ENCODE measurements around the gene TBC1D9.

TBC1D9 gene

DNA sequence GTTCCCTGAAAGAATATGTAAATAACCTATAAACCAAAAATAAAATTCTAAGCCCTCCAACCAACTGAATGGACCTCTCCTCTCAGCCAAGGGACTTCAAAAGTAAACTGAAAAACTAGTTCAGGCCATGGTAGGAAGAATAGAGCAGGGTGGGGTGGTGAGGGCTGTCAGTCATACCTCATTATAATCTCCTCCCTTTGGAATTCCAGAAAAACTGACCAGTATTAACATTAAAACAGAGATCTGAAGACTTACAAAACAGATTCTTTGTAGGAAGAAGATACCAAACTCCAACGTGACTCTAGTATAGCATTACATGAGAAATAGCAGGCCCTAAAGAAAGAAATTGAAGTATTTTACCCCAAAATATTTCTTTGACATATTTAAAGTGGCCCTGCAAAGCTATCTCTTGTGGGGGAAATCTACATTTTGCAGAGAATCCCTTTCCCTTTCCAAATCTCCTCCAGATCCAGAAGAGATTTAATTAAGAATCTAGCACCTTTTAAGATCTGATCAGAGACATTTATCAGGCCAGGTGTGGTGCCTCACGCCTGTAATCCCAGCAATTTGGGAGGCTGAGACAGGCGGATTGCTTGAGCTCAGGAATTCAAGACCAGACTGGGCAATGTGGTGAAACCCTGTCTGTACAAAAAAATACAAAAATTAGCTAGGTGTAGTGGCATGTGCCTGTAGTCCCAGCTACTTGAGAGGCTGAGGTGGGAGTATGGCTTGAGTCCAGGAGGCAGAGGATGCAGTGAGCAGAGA, 15.1 kb downstream of the TBC1D9 start:
- Histone ChIP-seq H3K79me2 (ENCODE audit: low read length) (peaks cover 48% of the 10 kb centered on the region), H3K4me3 (ENCODE audit: low read length) (no peak overlapping the region)

DNA sequence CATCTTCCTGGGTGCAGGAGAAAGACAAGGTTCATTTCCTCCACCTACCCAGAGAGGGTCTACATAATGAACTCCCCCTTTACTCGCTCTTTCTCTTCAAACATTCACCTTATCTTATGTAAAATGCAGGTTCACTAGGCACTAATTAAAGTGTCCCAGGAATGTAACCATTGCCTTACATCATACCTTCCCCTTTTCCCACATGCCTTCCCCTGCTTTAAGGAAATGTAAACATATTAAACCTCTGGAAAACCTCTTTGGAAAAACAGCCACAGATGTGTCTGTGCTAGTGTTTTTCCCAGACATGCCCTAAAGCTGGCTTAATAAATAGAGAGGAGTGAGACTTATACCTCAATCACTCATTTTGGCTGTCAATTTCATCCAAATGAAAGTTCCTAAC, 15.8 kb downstream of the TBC1D9 start:
- Histone ChIP-seq H3K9me3 (replicated peaks; ENCODE audit: insufficient read depth, low read length) (no peaks in the 10 kb centered on the region), H3K79me2 (ENCODE audit: low read length) (peaks cover 48% of the 10 kb centered on the region), H3K9ac (ENCODE audit: low read length) (no peak overlapping the region), H3F3A (ENCODE audit: insufficient read depth, low read length) (peaks cover 35% of the 10 kb centered on the region), H3K4me1 (ENCODE audit: low read length) (peaks cover 30% of the 10 kb centered on the region), H3K36me3 (replicated peaks; ENCODE audit: insufficient read depth, low read length) (no peaks in the 10 kb centered on the region), H4K20me1 (ENCODE audit: insufficient read depth, low read length) (no peaks in the 10 kb centered on the region), H3K27ac (ENCODE audit: low read length) (no peak overlapping the region), H3K9me2 (replicated peaks; ENCODE audit: insufficient read depth, low read length) (no peaks in the 10 kb centered on the region), H3K27me3 (replicated peaks; ENCODE audit: insufficient read depth, low read length) (no peaks in the 10 kb centered on the region), H3K4me3 (ENCODE audit: low read length) (no peak overlapping the region), H3K4me2 (ENCODE audit: low read depth, low read length) (no peak overlapping the region), H2AFZ (ENCODE audit: low read length) (no peak overlapping the region)
- DNase-seq, result no peak
- TF ChIP-seq EZH2 (optimal IDR thresholded peaks at IDR 0.05; ENCODE audit: low read depth, low read length) (no peak), EZH2phosphoT487 (IDR thresholded peaks at IDR 0.05; ENCODE audit: low read length) (no peak)
- TF ChIP-seq, protein P1, sequence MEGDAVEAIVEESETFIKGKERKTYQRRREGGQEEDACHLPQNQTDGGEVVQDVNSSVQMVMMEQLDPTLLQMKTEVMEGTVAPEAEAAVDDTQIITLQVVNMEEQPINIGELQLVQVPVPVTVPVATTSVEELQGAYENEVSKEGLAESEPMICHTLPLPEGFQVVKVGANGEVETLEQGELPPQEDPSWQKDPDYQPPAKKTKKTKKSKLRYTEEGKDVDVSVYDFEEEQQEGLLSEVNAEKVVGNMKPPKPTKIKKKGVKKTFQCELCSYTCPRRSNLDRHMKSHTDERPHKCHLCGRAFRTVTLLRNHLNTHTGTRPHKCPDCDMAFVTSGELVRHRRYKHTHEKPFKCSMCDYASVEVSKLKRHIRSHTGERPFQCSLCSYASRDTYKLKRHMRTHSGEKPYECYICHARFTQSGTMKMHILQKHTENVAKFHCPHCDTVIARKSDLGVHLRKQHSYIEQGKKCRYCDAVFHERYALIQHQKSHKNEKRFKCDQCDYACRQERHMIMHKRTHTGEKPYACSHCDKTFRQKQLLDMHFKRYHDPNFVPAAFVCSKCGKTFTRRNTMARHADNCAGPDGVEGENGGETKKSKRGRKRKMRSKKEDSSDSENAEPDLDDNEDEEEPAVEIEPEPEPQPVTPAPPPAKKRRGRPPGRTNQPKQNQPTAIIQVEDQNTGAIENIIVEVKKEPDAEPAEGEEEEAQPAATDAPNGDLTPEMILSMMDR (IDR thresholded peaks at IDR 0.05; ENCODE audit: low read length), result no peak

More for the DNA sequence above, 15.1 kb downstream of the TBC1D9 start:
- no peak for DNase-seq
- H3F3A ChIP-seq (ENCODE audit: insufficient read depth, low read length), result peaks cover 42% of the 10 kb centered on the region
- no peaks in the 10 kb centered on the region for H3K27me3 ChIP-seq (replicated peaks; ENCODE audit: insufficient read depth, low read length)
- no peaks in the 10 kb centered on the region for H3K36me3 ChIP-seq (replicated peaks; ENCODE audit: insufficient read depth, low read length)
- no peak overlapping the region for H3K27ac ChIP-seq (ENCODE audit: low read length)
- TF ChIP-seq EZH2 (optimal IDR thresholded peaks at IDR 0.05; ENCODE audit: low read depth, low read length) (no peak), EZH2phosphoT487 (IDR thresholded peaks at IDR 0.05; ENCODE audit: low read length) (no peak)
- TF ChIP-seq, protein P1 (IDR thresholded peaks at IDR 0.05; ENCODE audit: low read length), result no peak
- peaks cover 37% of the 10 kb centered on the region for H3K4me1 ChIP-seq (ENCODE audit: low read length)
- no peak overlapping the region for H2AFZ ChIP-seq (ENCODE audit: low read length)
- H3K9ac ChIP-seq (ENCODE audit: low read length), result no peak overlapping the region
- no peaks in the 10 kb centered on the region for H4K20me1 ChIP-seq (ENCODE audit: insufficient read depth, low read length)
- no peaks in the 10 kb centered on the region for H3K9me3 ChIP-seq (replicated peaks; ENCODE audit: insufficient read depth, low read length)
- H3K4me2 ChIP-seq (ENCODE audit: low read depth, low read length), result no peak overlapping the region
- no peaks in the 10 kb centered on the region for H3K9me2 ChIP-seq (replicated peaks; ENCODE audit: insufficient read depth, low read length)

DNA sequence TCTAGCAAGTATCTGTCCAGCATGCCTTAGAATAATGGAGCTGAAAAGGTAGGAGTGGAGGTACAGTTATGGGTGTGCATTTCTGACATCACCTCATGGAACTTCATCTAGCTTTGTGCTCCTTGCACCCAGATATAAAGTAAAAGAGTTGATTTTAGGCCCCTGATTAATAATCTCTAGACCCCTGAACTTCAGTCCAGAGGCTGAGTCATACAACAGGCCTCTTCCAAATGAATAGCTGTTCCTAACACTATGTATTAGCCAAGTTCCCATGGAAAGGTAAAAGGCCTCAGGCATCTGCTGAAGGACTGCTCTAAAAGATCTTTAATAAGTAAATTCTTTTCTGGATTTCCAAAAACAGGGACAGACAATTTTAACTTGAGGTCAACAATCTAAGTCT, 16.2 kb downstream of the TBC1D9 start:
- peaks cover 53% of the 10 kb centered on the region for H3K79me2 ChIP-seq (ENCODE audit: low read length)
- H3K27ac ChIP-seq (ENCODE audit: low read length), result no peak overlapping the region
- no peak overlapping the region for H3K9ac ChIP-seq (ENCODE audit: low read length)
- no peaks in the 10 kb centered on the region for H3K9me3 ChIP-seq (replicated peaks; ENCODE audit: insufficient read depth, low read length)
- DNase-seq, result no peak
- TF ChIP-seq EZH2 (optimal IDR thresholded peaks at IDR 0.05; ENCODE audit: low read depth, low read length) (no peak), EZH2phosphoT487 (IDR thresholded peaks at IDR 0.05; ENCODE audit: low read length) (no peak)
- TF ChIP-seq, protein P1 (IDR thresholded peaks at IDR 0.05; ENCODE audit: low read length), result no peak
- peaks cover 30% of the 10 kb centered on the region for H3F3A ChIP-seq (ENCODE audit: insufficient read depth, low read length)
- no peak overlapping the region for H2AFZ ChIP-seq (ENCODE audit: low read length)
- peaks cover 26% of the 10 kb centered on the region for H3K4me1 ChIP-seq (ENCODE audit: low read length)
- no peaks in the 10 kb centered on the region for H3K9me2 ChIP-seq (replicated peaks; ENCODE audit: insufficient read depth, low read length)
- H4K20me1 ChIP-seq (ENCODE audit: insufficient read depth, low read length), result no peaks in the 10 kb centered on the region
- no peak overlapping the region for H3K4me2 ChIP-seq (ENCODE audit: low read depth, low read length)
- H3K4me3 ChIP-seq (ENCODE audit: low read length), result no peak overlapping the region
- H3K36me3 ChIP-seq (replicated peaks; ENCODE audit: insufficient read depth, low read length), result no peaks in the 10 kb centered on the region
- no peaks in the 10 kb centered on the region for H3K27me3 ChIP-seq (replicated peaks; ENCODE audit: insufficient read depth, low read length)

All from MM.1S (cell line).